ENCODE results near the gene CCDC88C.
"Not testable (repeated sequence)": the region's sequence is repeated elsewhere in the genome, so short reads cannot be mapped to it uniquely, and the experiment has no call there.

Gene CCDC88C

DNA sequence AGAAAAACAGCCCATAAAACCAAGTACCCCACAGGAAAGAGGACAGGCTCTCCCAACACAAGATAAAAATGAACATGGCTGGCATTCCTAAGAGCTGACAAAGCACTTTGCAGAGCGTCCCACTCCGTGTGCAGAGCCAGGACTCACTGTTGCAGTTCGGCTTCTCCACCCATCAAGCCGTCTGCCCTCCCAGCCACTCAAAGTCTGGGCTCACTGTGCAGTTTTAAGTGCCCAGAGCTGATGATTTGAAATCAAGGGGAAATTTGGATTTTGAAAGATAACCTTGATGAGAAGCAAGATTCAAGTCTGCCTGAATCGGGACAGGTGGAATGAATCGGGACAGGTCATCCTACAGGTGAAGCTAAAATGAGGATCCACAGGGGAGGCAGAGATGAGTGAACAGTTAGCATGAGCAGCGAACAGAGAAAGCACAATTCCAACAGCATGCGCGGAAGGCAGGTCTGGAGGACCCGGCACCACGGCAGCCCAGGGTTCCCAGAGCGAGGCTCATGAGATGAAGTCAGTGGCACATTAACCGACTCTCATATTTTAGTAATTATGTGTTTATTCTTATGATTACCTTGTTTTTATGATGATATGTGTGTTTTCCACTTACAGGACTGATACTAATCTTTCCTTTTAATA is 133.4 kb downstream of the CCDC88C start:
- no peak for DNase-seq

DNA sequence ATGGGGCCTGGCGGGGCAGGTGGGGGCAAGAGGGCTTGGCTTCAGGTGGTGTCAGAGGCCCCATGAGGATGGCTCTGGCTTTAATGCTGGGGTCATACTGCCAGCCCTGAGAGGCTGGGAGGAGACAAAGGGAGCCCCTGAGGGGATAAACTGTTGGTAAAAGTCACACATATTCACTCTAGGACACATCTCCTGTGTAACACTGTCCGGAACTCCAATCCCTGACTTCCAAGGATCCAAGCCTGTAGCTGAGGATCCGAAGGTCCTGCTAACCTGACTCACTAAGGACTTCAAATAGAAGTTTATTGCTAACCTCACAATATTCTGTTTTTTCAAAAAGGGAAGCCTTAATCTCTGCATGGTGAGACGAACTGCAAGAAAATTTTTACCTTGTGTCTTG is 134.0 kb downstream of the CCDC88C start:
- no peak for DNase-seq

DNA sequence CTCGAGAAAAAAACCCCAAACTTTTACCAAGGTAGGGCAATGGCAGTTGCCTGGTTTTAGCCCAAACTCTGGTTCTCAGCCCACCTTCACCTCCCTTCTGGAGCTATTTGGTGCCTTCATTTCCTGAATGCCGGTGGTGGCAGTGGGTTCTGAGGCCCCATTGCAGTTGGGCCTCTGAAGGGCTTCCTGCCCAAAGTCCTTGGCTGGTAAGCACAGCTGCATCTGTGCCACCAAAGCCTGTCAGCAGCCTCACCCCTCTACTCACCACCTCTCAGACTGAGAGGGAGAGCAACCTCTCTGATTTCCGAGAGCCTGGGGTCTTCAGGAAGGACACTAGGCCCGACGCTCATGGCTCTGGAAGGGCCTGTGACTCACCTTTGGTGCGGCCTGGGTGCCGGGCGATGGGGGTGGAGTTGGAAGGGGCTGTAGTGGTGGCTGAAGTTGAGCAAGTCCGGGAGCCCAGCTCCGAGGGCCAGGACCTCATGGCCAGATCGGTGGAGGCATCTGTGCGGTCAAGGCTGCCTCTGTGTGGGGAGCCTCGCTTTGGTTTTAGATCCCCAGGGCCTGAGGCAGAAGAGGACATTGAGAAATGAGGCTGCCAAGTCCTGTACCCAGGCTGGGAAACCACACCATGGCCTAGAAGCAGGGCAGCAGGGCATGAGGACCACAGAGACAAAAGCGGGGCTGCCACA is 134.5 kb downstream of the CCDC88C start:
- no peak for DNase-seq

DNA sequence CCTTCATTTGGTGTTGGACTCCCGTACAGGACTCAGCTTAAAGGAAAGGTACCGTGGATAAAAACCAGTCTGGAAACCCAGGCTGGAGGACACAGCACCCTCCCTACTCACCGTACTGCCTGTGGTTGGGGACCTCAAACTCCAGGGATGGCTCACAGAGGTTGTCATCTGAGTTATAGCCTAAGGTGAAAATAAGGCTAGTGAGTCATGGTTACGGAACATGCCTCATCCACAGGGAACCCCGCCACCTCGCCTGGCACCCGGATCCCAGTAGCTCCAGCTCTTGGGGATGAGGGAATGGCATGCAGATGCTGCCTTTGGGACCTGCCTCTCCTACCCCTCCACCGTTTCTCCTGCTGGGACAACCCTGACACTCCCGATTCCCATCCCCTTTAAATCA is 136.3 kb downstream of the CCDC88C start:
- DNase-seq = no peak

DNA sequence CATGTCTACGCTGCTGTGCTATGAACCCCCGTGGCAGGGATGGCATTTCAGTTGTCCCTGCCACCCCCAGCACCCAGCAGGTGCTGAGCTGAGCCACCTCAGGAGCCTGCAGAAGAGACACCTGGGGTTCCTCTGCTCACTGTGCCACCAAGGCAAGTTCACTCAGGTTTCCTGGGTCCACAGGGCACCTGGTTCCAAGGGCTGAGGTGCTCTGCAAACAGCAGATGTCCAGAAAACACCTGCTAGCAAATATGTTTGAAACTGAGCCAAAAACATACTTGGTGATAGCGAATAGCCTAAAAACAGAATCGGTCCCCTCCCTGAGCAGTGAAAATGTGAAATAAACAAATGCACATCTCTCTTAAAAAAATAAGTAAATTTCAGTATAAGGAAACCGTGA is 137.5 kb downstream of the CCDC88C start:
- no peak for DNase-seq

DNA sequence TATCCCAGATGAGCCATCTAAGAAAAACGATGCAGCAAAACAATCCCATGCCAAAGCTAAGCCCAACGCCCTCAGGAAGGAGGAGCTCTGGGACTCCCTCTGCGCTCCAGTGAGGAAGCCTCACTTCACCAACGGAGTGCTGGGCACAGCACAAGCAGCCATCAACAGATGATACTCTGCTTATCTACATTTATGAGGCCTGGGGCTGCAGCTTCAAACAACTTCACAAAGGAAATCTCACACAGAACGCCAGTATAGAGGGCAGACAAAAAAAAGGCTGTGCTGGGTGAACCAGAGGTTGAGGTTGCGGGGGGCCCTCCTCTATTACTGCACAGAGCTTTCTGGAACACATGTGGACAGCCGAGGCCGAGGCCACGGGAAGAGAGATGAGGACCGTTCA is 138.3 kb downstream of the CCDC88C start:
- DNase-seq = no peak

DNA sequence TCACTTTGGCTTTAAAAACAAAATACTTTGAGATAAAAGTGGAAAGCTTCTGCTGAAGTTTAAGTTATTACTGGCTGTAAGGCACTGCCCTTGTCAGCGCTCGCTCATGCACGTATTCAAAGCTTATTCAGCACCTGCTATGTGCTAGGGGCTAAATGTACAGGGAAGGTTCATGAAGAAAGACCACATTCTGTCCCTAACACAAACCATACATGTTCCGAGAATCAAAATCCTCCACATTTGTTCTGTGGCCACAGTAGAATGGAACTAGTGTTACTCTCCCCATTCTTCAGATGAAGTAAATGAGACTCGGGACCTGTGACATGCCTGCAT is 139.3 kb downstream of the CCDC88C start:
- no peak for DNase-seq

DNA sequence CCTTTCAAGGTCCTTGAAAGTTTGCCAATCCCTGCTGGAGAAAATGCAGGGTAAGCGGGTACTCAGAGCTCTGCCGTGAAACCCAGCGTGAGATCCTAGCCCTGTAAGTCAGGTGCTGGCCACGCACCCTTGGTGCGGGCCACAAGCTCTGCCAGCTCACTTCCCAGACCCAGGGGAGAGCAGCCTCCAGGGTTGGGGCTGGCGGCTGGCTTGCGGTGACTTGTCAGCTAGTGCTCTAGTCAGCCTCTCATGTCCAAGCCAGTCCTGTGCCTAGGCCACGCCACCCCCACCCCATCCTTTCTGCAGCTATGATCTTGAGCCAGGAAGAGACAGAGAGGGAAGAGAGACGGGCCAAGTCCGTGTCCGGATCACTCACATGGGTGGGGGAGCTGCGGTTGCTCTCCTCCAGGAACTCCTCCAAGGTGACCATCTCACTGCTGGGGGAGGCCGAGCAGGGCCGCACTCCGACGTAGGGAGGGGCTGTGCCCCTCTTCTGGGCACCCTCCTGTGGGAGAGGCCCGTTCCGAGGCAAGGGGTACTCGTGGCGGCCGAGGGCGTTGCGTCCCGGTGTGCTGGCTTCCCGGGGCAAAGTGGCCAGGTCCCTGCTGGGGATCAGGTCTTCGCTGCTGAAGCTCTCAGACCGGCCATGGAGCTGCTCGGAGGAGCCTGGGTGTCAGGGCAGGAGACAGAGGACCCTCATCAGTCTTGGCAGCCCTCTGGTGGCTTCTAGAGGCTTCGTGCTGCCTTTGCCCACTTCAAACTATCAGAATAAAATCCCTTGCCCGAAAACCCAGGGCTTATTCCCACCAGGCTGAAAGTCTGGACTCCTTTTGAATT is 139.9 kb downstream of the CCDC88C start:
- no peak for DNase-seq

DNA sequence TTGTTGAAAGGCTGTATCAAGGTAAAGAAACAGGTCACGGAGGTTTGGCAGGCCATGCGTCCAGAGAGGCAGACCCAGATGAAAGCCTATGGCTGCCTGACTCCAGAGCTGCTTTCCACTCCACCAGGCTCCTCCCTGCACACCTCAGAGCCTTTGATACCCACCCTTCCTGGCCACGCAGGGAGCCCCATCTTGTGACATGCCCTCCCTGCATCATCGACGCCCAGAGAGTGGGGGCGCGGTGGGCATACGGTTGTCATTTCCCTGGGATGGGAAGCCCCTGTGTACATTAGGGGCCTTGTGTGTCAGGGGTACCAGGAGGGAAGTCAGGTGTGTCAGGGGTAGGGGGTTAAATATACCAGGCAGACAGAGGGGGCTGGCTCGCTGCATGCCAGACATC is 142.8 kb downstream of the CCDC88C start:
- no peak for DNase-seq

DNA sequence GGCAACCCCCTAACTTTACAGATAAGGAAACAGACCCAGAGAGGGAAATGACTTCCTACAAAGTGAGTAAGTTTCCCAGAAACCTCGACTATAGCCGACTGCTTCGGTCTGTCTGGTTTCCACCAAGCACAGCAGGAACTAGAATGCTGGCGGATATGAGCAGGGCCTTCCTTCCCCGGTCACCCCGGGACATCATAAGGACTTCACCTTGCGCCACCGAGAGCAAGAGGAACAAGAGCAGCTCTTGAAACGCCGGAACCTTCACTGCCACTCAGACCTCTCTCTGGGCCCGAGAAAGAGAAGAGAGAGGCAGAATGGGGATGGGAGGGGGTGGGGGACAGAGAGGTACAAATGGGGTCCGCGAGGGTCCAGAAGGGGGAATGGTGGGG is 143.7 kb downstream of the CCDC88C start:
- no peak for DNase-seq

DNA sequence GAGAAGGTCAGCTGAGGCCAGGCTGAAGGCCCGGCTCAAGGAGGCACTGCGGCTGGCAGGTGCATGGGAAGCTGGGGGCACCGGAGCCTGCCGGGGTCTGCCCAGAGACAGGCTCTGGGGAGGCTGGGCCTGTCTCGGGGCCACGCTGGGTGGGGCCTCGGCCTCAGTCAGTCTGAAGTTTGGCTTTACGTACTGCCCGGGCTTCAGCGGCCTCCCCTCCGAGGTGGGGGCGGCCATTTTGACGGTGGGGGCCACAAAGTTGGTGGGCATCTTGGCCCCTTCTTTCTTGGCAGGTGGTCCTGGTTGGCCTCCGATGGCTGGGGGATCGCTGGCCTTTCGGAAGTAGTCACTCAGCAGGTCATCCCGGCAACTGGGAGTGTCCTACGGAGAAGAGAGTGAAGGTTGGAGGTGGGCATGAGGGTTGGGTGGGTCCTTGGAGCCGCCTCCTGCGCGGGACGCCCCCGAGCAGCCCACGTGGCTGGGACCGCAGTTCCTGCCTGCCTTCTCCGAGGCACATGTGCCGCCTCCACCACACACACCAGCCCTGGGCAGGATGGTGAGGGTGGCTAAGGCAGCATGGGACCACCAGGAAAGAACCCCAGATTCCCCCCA is 144.2 kb downstream of the CCDC88C start:
- no peak for DNase-seq

DNA sequence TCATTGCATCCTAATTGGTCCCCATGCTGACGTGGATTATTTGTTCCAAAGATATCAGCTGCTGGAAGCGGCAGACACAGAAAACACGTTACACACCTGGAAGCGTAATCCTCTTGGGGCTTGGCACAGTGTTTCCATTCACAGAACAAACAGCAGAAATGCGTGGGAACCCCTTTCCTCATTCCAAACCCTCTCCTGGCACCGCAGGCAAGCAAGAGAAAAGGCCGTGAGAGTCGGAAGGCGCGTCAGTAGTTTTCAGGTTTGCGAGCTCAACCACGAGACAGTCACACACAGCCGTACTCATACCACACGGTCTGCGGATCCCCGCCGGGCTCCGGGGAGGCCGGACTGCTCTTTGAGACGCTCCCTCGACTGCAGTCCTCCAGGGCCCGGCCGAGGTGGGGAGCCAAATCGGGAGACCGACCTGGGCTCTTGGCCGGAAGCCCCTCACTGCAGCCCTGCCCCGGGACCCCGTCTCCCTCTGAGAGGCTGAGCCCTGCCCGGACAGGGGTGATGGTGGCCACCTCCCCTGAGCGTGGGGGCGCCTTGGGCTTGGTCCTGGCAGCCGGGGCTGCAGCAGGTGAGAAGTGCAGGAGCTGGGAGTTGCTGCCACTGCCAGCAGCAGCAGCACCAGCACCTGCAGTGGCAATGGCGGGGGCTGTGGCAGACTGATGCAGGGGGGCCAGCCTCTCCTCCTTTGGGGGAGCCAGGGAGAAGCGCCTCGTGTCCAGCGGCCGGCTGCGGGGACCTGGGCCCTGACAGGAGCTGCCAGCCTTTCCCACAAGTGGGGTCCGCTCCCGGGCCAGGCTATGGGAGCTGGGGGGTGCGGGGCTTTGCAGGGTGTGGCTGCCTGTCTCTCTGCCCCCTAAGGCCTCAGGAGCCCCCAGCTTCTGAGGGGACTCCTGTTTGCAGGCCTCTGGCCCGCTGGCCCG is 145.0 kb downstream of the CCDC88C start:
- DNase-seq = no peak

DNA sequence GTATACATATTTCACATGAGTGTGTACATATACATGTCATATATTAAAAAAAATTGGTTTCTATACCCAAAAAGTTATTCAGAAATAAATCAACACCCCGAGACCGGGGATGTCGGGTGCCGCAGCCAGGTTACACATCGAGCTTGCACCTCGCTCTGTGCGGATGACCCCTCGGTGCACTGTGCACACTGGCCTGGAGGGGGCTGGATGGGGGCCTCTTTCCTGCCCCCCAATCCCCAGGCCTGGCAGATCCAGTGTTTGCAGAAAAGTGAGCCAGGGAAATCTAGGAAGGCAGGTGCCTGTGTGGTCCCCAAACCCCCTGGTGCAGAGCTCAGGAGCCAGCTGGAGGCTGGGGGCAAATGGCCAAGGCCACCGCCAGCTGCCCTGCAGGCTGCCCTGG is 146.0 kb downstream of the CCDC88C start:
- no peak for DNase-seq

DNA sequence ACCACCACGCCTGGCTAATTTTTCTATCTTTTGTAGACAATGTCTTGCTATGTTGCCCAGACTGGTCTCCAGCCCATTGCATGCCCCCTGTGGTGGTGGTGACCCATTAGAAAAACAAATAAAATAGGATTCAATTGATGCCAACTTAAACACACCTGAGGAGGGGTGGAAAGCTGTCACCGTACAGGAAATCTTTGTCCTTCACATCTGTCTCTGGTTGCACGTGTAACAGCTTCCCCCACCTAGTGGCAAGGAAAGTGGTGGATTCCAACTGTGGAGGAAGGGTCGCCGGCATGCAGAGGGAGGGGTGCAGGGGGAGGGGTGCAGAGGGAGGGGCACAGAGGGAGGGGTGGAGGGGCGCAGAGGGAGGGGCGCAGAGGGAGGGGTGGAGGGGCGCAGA is 147.0 kb downstream of the CCDC88C start:
- no peak for DNase-seq

DNA sequence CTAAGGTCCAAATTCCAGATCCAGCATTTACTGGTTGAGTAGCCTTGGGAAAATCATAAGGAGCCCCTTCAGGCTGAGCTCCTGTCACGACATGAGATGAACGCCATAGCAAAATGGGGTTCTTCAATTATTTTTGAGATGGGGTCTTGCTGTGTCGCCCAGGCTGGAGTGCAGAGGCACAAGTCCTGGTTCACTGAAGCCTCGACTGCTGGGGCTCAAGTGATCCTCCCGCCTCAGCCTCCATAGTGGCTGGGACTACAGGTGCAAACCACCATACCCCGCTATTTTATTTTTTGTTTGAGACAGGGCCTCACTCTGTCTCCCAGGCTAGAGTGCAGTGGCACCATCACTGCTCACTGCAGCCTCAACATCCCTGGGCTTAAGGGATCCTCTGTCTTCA is 147.4 kb downstream of the CCDC88C start:
- DNase-seq = no peak

DNA sequence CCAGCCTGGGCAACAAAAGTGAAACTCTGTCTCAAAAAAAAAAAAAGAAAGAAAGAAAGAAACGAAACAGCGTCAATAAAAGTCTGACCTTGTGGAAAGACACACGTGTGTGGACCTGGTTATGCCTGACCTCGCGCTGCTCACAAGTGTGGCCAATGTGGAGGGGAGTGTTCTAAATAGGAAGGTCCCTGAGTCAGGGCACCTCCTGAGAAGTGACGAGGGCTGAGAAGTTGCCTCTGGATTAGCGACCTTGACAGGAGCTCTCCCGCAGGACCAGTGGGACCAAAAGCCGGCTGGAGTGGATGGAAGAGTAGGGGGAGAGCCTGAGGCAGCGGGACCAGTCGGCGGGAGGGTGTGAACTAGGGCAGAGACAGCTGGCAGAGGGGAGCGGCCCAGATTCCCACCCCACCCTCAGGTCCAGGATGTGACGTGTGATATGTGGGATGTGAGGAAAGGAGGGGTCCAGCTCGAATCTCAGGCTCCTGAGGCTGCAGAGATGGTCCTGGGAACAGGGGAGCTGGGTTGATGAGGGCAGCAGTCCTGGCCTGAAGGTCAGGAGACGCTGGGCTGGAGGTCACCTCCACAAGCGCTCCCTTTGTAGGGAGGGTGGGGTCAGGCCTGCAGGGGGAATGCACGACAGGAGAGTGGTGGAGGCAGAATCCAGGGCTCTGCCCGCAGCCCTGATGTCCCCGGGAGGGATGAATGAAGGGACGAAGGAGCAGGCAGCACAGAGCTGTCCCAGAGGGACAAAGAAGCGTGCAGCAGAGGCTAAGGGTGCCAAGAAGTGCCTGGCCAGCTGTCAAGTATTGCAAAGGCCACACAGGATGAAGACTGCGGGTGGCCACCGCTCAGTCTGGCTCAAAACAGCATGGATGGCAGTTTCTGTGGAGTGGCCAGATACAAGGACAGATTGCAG is 148.3 kb downstream of the CCDC88C start:
- DNase-seq = no peak

DNA sequence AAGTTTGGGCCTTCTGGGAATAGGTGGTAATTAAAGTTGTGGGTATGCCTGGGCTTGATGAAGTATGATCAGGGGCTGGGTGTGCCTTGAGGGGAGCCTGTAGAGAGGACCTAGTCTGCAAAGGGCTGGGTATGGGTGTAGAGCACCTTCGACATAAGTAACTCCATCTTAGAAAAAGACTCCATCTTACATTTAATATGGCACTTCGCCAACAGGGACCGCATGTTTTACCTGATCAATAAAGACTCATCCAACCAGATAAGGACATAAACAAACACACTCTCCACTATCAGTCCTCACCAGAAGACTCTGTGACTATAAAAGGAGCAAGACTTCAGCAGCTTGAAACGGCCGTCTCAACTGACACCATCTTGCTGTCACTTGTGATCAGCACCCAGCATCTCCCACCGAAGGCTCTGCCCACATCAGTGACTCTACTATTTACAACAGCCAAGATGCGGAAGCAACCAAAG is 149.6 kb downstream of the CCDC88C start:
- no peak for DNase-seq

DNA sequence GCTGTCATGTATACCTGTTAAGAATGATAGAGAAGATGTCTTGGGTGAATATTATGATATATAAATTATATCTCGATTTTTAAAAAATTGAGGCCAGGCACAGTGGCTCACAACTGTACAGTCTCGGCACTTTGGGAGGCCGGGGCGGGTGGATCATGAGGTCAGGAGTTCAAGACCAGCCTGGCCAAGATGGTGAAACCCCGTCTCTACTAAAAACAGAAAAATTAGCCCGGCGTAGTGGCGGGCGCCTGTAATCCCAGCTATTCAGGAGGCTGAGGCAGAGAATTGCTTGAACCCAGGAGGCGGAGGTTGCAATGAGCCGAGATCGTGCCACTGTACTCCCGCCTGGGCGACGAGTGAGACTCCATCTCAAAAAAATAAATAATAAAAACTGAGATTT is 151.3 kb downstream of the CCDC88C start:
- not testable (repeated sequence) for DNase-seq

DNA sequence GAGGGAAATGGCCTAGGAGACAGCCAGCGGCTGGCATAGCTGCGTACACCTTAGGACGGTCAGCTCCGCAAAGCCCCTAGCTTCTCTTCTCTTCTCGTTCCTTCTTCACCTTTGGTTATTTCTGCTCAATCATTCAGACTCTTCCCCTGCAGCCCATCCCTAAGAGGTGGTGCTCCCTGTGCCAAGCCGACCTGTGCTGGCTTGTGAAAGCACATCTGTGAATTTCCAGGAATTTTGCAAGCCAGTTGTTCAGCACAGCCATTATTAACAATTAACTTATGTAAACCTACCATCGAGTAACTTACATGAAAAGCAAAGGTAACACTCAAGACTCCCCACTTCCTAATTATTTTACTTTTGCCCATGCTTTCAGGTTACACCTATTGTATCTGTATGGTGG is 152.2 kb downstream of the CCDC88C start:
- DNase-seq = no peak

DNA sequence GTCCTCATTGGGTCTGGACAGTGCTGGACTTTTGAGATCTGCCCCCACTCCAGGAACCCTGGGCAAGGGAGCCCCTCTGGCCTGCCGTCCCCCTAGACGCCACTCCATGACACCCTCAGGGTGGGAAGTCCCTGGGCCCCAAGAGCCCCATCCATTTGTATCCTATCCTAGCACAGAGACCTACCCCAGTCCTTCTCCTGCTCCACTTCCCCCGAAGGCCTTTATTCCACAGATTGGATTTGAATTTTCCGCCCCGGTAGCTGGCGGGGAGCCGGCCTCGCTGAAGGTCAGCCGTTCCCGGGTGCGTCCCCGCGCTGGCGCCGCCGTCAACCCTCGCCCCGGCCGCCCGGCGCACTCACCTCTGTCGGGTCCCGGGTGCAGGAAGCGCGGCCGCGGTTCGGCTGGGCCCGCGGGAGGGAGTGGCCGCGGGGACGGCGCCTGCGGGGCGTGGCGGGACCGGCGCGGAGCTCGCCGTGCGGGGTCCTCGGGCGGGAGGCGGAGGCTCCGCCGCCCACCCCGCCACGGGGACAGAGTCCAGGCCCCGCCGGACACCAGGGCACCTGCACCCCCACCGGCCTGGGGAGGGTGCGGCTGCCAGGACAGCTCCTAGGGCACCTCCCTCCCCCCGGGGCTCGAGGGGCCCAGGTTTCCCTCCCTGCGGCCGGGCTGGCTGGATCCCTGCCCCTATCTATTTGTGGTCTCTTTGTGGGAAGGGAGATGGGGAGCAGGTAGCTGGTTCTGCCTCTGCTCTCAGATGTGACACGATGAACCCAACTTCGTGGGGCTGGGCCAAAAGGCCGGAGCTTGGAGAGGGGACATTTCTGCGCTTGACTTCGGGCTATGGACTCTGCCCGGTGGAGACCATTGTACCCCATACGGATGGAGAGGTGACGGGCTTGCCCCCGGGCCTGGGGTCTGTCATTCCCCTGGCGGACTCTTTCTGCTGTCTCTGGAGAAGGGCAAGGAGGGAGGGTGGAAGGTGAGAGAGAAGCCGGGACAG is 153.2 kb downstream of the CCDC88C start:
- no peak for DNase-seq
